Daoy (cell line): ENCODE data around the gene RMND5A. TPM values are rescaled to one million over a fixed set of nuclear protein-coding genes. Genes with fewer than 3 reads are reported as not detected.

Experiments used
- DNase-seq: peaks from one replicate; pipeline ENCODE4 v3.0.0-alpha.2; 2015; ENCODE audit warnings: low read depth
- total RNA-seq: library from RNA; depleted of rRNA; stranded (reverse); fragments of >200 nt; shearing (Covaris generic); gene quantifications from 2 replicates; pipeline ENCODE4 v1.2.3, GENCODE V29; 2014

Gene RMND5A
- total RNA-seq, 1 experiment from 2014 or later = 33.9 TPM

DNA sequence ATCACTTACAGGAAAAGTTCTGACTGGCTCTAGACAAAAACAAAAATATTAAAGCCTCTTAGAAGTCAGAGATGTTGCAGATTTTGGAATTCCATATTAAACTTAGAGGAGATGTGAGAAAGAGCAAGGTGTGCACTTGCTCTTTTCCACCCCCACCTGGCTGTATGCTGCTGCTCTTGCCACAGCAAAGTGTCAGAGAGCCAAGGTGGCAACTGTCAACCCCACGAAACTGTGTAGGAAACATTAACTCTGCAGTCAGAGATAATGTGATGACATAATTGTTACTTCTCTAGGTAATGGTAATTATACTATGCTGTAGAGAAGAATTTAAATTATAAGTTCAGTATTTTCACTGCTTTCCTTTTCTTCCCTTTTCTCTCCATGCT is 45.2 kb downstream of the RMND5A start:
- no peak for DNase-seq

DNA sequence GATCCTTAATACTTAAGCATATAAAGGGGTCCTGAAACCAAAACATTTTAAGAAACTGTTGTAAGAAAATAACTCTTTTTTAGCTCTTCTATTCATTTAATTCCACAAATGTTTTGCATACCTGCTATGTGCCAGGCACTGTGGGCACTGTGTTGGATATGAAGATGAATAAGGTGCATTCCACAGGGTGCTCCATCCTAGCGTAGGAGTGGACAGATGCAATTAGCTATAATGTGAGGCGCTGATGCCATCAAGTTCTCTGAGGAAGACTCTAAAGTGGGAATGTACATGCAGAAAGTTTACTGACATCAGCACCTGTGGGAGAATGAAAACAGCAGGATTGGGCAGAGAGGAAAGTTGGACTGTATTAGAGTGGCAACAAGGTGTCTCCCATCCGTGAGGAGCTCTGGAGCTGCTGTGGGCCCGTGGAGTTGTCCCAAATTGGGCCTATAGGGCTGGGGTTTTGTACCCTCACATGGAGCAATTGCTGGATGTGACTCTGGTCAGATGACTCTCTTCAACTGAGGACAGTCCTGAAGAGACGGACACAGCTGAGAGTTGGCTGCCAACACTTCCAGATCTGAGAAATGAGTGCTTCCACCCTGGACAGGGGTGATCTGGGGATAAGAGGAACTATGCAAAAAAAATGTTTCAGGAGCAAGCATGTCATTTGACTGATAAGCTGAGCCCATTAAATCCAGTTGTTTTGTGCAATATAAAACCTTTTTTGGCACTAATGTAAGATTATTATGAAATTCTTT is 48.3 kb downstream of the RMND5A start:
- no peak for DNase-seq

DNA sequence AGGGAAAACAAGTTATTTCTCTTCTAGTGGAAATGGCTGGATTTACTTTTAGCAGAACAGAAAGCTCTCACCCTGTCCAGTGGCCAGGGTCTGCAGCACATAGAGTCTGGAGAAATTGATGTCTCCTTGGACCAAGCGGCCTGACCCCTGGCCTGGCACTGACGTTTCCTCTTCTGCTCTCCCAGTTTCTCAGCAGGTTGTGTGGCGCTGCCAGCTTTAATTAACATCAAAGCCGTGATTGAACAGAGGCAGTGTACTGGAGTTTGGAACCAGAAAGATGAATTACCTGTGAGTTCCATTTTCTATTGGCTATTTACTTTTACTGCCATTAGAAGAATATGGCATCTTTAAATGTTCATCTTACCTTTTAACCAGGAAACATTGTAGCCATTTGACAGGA is 49.7 kb downstream of the RMND5A start:
- DNase-seq = no peak

DNA sequence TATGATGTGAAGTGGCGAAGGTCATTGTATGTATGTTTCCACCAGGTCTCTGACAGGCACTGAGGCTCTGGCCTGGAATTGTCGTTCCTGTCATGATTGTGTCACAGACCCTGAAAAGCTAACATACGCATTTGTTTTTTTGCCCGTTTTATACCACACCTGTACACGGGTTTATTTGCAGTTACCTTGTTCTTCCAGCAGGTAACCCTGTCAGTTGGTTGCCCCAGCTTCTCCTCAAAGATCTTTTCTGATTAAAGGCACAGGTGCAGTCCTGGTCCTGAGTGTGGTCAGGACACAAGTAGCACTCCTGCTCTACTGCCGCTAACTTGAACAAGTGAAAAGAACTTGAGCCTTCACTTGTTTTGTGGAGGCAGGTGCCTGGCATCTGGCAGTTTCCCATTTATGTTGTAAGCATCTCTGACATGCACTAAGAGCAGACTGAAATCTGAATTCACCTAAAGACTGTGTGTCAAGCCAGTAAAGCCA is 50.8 kb downstream of the RMND5A start:
- no peak for DNase-seq

DNA sequence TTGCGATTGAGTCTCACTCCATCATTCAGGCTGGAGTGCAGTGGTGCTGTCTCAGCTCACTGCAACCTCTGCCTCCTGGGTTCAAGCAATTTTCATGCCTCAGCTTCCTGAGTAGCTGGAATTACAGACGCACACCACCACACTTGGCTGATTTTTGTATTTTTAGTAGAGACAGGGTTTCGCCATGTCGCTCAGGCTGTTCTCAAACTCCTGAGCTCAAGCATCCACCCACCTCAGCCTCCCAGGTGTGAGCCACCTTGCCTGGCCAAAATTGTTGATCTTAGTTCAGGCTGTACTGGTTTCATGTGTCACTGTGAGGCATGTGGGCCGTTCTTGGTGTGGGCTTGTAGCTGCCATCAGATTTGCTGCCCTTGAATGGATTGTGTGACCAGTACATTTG is 52.5 kb downstream of the RMND5A start:
- no peak for DNase-seq

DNA sequence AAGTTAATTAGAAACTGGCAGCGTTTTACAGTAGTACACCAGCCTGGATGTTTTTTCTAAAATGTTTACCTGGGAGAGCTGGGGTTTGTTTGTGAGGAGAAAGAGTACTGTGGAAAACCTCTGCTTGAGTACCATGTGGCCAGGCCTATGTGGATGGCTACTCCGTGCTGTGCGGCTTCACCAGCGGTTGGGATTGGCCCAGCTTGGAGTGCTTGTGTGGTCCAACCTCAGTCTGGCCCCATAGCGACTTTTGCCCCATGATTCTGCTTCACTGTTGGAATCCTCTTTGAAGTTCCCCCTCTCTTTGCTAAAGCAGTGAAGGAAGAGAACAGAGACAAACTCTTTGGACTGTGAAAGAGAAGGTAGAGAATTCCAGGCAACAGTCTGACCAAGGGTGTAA is 54.8 kb downstream of the RMND5A start:
- DNase-seq = no peak

DNA sequence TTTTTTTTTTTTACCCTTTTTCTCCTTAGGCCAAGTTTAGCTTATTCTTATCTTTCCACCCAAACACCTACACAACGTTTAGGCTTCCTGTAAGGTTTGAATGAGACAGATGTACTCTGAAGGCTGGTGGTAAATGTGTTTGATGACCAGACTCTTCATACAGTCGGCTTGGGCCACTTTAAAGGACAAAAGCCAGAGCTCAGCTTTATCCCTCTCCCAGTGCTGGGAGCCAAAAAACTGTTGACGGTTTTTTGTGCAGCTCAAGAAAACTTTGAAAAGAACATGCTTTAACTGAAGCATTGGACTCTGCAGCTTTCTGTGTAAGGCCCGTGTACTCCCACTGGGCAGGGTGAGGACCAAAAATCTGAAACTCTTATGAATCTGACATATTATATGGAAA is 55.2 kb downstream of the RMND5A start:
- no peak for DNase-seq

DNA sequence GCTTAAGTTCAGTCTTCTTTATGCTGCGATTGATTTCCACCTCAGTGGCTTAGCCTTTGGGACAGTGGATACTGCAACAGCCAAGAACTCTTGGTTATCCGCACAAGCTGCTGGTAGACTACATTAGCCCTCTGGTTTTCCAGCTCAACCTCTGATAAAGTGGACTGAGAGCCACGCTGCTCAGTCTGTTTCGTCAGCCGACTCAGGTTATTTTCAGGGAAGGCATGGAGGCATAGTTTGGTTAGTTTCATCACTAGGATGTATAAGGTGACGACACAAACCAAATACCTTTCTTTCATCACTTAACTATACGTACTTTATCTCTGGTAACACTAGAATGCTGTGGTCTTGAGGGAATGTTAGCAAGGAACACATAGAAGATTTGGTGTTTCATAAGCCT is 56.4 kb downstream of the RMND5A start:
- DNase-seq = no peak

DNA sequence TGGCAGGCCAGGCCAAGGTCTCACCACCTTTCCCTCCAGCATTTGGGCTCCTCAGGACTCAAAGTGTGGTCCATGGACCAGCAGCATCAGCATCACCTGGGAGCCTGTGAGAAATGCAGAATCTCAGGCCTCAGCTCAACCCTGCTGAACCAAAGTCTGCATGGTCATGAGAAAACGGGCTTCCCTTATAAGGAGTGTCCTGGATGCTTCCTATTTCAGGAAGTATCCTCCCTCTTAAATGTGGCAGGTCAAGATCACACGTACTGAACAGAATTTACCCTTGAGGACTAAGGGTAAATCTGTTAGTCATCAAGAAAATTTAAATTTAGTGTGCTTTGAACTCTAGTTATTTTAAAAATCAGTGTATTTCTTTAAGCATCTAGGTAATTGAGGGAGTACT is 58.9 kb downstream of the RMND5A start:
- no peak for DNase-seq

DNA sequence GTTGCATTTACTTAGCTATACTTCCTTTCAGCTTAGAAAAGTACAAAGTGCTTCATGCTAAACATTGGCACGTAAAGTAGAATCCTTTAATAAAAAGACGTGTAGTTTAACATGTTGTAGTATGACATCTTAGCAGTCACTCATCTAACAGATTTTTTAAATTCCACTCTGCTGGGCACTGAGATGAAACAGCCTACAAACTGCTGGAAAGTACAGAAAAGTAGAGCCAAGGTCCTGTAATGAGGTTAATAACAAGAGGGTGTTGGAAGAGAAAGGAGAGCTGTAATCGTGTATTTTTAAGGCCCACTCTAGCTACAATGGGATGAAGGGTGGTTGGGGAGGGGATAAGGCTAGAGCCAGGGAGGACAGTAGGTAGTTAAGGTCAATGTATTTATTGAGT is 59.9 kb downstream of the RMND5A start:
- no peak for DNase-seq

DNA sequence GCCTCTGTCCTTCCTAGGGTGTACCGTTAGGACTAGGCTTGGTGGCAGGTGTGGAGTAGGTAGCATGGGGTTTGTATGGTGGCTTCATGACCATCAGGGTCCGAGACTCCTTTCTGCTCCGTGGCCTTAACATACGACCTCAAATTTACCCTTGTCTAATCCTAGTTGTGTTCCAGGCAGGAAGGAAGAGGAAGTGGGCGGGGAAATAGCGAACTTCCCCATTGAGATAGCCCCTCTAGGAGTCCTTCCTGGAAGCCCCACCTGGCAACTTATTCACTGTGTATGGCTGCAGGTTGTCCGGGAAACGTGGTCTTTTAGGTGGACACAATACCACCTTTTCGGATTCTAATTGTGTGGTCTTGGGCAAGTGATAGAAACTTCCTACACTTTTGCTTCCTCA is 61.3 kb downstream of the RMND5A start:
- no peak for DNase-seq

DNA sequence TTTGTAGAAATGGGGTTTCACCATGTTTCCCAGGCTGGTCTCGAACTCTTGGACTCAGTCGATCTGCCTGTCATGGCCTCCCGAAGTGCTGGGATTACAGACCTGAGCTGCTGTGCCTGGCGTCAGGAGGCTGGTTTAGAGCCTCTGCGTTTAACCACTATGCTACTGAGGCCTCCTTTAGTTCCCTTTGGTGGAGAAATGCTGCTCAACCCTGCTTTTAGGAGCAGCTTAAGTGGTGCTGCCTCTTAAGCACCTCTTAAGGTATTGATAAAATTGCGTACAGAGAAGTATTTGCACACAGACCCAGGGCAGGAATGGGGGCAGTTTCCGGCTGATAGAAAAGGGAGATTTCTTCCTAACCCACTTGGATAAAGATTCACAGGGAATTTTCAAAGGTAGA is 62.7 kb downstream of the RMND5A start:
- no peak for DNase-seq

DNA sequence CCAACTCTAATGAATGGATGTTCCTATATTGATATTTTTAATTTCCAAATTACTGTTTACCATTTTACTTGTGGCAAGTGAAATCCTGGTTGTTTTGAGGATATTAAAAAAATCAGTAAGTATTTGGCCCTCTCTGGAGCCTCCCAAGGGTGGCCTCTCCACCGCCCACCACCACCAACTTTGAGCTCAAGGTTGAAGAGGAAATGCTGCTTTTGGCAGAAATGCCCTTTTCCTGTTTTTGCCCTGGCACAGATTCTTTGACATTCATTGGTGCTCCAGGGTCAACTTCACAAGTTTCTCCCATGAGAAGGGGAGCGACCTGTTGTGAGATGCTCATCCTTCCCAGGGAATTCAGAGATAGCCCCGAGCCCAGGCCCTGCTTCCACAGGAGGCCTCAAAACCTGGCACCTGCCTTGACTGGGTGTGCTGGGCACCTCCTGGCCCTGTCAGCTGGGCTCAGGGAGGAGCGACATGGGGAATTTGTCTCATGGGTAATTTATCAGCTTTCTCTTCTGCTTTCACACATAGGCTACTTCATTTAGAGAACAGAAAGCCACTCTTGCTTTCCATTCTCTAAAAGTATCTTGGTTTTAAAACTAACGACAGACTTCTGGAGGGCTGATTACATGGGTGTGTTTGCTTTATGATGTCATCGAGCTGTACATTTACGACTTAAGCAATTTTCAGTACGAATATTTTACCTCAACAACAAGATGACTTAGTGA is 63.7 kb downstream of the RMND5A start:
- no peak for DNase-seq

DNA sequence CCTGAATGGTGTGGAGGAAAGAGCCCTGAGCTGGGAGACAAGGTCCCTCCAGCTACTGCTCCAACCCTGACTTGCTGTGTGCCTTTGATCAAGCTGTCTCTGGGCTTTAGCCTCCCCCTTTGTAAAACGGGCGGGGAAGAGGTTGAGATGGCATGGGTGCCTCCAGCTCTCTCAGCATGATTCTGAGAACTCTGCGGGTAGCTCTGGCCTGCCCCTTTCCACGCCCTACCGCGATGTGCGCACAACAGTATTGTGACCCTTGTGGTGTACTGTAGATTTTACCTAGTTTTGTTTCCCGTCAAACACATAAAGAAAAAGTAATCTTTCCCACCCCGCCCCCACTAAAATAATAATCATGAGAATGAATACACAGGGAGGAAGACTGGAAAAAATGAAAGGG is 65.4 kb downstream of the RMND5A start:
- DNase-seq = no peak

DNA sequence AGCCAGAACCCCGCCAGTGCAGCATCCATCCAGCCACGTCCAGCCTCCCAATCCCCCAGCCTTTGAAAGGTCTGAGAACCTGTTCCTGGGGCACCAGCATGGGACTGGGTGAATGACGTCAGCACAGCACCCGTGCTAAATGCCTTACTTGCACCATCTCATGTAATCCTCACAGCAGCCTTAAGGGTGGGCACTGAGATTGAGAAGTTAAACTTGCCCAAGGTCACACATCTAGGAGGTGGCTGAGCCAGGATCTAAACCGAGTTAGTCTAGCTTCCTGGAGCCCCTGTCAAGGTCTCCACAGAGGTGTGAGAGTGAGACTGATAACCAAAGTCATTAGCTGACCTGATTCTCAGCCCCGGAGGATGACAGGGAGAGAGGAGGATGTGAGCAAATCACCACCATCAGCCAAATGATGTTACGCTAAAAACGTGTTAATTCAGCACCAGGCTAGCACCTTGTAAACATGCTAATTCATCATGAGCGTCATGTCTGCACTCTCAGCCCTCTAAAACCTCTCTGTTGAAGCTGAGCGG is 66.0 kb downstream of the RMND5A start:
- DNase-seq = no peak

DNA sequence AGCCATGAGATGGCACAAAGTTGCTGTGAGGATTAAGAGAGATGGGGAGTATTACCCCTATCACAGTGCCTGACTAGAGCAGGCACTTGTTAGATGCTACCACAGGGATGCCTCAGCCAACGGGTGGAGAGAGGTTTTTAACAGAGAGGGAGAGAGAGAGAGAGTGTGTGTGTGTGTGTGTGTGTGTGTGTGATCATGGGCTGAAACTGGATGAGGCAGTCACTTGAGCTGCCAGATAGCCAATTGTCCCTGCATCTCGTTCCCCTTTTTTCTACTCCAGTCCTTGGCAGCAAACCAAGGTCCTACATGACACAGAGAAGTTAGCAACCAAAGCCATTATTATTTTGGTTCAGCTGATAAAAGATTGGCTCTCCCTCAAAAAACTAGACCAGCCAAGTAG is 67.6 kb downstream of the RMND5A start:
- no peak for DNase-seq

DNA sequence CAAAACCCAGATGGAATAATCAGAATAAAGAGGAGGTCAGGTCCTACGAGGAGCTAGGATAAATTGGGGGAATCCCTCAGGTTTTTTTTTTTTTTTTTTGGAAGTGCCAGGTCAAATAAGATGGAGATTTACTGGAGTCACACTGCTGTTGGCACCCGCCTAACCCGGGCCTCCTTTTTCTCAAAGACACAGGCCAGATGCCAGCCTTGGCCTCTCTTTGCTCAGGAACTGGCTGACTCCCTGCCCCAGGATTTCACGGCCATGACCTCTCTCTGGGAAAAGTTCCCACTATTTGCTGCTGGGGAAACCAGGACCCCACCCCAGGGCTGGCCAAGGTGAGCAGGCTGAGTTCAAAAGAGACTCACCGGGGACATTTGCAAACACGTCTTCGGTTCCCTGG is 68.1 kb downstream of the RMND5A start:
- no peak for DNase-seq

DNA sequence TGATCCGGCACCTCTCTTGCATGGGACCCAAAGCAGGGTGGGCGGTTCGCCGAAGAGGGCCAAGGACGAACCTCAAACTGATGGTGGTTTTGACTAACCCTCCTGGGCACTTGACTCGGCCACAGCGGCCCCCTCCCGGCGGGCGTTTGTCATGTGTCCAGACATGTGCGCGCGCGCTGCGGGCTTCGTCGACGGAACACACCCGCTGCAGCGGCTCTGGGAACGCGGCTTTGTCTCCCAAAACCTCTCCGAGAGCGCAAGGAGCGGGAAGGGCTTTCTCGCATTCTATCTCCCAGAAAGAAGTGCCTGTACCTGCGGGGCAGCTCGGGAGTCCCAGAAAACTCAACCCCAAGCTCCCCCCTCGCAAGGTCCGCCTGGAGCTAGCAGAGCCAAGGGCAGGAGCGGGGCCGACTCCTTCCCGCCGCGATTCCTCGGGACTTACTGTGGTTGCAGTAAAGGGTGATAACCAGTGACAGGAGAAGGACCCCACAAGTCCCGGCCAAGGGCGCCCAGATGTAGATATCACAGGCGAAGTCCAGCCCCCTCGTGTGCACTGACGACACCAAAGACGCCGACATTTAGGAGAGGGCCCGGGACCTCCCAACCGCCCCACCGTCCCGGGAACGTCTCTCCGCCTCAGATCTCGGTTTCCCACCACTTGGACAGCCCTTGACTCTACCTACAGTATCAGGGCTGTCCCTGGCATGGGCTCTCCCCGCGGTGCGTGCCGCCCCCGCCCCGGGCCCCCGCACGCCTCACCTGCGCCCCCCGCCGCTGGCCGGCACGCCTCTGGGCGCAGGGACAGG is 69.0 kb downstream of the RMND5A start:
- no peak for DNase-seq

DNA sequence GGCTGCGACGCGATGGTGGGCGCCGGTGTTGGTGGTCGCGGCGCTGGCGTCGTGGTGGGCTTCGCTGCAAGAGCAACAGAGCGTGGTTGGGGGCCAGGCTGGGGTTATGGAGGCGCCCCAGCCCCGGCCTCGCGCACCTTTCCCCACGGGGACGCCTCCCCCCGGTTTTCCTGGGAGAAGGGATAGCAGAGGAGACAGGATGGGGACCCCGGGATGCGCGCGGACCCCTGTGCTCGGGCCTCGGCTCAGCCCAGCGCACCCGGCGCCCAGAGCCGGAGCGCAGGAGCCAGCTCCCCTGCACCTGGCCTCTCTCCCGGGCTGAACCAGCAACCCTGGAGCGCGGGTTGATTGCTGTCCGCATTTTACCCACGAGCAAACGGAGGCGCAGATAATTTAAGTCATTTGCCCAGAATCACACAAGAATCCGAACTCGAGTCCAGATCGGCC is 69.6 kb downstream of the RMND5A start:
- DNase-seq = no peak

DNA sequence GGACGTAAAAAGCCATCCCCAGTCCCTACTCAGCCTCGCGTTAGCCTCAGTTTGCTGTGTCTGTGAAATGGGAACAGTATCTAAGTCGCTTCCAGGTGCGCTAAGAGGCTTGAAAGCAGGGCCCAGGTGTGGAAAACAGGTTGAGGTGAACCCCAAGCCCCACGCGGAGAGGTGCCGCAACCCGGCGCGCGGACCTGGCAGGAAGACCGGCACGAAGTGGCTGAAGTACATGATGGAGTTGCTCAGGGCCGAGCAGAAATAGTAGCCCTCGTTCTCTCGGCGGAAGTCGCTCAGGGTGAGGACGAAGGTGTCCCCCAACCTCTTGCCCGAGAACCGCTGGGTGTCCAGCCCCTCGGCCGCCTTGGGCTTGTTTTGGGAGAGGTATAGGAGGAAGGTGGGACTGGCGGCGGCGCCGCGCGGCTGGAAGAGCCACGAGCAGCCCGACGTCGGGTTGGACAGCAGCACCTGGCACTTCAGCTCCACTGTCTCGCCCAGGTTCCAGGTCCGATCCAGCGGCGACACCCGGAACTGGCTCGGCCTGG is 70.1 kb downstream of the RMND5A start:
- DNase-seq = no peak

DNA sequence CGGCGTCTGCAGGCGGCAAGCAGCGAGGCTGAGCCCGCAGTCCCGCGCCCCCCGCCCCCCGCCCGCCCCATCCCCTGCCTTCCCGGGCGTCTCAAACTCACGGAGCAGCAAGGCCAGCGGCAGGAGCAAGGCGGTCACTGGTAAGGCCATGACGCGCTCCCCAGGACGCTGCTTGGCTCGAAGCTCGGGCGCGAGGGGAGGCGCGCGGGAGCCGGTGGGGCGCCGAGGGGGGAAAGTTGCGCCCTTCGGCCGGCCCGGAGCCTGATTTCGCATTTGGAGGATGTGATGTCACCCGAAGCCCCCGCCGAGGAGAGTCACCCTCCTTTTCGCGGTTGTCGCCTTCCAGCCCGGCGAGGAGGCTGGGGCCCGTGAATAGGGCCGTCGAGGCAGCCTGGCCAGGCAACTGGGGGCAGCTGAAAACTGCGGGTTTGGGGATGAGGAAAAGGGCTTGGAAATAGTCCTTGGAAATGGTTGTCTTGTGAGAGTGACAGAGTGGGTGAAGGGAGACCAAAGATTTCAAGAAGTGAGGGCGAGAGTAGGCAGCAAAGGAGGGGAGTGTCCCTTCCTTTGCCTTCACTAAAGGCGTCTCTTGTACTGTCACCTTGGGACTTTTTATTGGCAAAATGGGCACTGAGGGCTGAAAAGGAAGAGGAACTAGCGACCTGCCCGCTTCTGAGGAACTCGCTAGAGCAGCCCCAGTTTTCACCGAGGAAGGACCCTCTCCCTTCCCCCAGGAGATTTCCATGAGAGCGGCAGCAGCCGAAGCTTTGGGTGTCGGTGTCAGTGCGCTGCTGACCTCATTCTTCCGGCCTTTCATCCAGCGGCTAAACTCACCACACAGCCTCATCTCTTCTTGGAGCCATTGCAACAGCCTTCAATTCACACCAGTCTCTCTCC is 70.8 kb downstream of the RMND5A start, which contains the start of gene CD8A:
Gene CD8A, minus strand, starts transcription at position 238 of the 897 bp plus-strand sequence. Its CDS starts 88 bp downstream, at position 150.
- peak; percentile 44 for DNase-seq
